Left forelimb (tissue), 1 donor: ENCODE measurements around the gene CENPM.
A peak's percentile ranks its signal among the peaks of the same experiment; 100 is the strongest.
"Not testable (repeated sequence)": the region's sequence is repeated elsewhere in the genome, so short reads cannot be mapped to it uniquely, and the experiment has no call there.

Source experiments
- DNase-seq: peaks from one replicate; pipeline ENCODE4 v3.0.0-alpha.2; 2018; ENCODE audit warnings: low spot score

Gene CENPM

DNA sequence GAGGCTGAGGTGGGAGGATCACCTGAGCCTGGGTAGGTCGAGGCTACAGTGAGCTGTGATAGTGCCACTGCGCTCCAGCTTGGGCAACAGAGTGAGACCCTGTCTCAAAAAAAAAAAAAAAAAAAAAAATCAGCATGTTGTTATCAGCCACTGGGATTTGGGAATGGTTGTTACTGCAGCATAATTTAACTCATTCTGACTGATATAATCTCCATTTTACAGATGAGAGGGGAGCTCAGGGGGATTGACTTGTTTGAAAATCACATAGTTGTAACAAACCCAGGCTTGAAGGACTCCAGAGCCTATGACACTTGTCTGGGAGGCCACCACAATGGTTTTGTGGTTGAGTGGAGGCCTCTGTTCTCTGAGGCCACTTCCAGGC, 19.3 kb upstream of the CENPM start:
- DNase-seq, result no peak

- DNase-seq, result no peak
Observed at GRCh38 chr22:41964112-41964491, 17.1 kb upstream of the CENPM start.

DNA sequence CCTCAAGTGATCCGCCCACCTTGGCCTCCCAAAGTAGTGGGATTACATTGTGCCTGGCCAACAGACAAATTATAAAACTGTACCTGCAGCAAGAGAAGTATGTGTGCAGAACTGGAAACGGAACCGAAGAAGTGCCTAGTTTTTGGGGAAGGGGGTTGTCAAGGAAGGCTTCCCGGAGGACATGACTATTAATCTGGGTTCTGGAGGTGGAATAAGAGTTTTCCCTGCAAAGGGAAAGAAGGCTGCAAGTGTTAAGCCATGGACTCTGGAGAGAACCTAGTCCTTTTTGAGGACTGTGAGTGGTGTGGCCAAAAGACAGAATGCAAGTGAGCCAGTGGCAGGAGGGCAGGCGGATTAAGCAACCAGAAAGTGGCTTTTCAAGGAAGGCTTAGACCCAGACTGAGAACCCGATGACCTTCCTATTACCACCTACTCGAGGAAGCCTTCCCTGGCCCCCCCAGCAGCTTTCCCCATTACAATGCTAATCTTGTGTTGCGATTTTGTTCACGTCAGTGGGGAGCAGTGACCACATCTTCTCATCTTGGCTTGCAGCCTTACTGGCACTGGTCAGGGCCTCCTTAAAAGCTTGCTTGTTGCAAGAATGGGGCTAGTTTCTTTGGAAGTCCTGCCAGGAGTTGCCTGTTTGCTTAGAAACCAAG, 16.6 kb upstream of the CENPM start:
- no peak for DNase-seq

DNA sequence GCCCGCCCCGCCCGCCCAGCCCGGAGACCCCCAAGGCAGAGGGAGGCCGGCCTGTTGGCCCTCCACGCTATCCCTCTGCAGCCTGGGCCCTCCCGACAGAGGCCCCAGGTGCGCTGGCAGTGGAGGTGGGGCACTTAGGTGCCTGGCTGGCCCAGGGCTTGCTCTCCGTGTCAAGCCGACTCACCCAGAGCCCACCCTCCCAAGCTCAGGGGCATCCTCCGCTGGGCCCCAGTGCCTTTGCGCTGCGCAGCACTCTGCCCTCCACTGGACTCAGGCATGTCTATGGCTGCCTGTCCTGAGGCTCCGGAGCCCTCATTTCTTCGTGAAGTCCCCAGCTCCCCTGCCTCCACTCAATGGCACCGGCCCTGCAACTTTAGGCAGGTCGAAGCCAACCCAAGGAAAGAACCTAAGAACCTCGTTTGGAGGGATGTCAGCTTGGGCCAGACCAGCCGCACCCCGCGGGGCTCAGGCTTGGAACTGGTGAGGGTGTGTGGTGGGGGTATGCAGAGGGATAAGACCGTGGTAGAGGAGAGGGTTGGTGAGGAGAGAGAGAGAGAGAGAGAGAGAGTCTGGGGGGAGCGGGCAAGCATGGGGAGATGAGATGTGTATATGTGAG, 11.1 kb upstream of the CENPM start:
- DNase-seq, result no peak

- DNase-seq, result no peak
Observed at GRCh38 chr22:41952713-41953112, 5.8 kb upstream of the CENPM start.

DNA sequence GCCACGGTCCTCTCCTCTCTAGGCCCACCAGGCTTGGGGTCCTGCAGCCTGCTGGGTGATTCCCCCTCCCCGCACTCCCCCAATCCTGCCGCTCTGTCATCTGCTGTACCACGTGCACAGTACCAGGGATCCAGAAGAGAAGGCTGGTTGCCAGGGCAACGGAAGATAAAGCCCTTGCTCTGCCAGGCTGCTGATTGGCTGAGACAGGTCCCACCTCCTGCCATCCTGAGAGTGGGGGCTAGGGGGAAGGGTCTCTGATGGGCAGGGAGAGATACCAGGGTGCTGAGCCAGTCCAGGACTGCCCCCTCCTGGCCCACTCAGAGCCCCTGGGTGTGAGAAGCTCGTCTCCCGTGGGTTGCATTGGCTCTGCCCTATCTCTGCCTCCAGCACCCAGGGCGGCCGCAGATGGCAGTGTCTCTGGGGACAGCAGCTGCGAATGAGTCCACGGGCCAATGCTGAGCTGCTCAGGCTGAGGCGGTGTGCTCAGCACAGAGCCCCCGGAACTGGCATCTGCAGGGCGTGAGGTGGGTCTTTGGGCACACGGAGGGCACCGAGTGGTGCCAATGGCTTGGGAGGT, 5.0 kb upstream of the CENPM start, which contains the start of gene SMIM45:
Gene SMIM45, plus strand, starts transcription at position 253 of the 577 bp plus-strand sequence.
- DNase-seq, result no peak

GRCh38 chr22:41949297-41949965, 2.5 kb upstream of the CENPM start:
- DNase-seq, result no peak

DNA sequence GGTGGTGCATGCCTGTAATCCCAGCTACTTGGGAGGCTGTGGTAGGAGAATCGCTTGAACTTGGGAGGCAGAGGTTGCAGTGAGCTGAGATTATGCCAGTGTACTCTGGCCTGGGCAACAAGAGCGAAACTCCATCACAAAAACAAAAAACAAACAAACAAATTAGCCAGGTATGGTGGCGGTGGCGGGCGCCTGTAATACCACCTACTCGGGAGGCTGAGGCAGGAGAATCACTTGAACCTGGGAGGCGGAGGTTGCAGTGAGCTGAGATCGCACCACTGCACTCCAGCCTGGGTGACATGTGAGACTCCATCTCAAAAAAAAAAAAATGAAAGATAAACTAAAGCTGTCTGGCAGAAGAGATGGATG, 2.0 kb upstream of the CENPM start:
- not testable (repeated sequence) for DNase-seq

- no peak for DNase-seq
Observed at GRCh38 chr22:41948142-41948541, 1.2 kb upstream of the CENPM start.

DNA sequence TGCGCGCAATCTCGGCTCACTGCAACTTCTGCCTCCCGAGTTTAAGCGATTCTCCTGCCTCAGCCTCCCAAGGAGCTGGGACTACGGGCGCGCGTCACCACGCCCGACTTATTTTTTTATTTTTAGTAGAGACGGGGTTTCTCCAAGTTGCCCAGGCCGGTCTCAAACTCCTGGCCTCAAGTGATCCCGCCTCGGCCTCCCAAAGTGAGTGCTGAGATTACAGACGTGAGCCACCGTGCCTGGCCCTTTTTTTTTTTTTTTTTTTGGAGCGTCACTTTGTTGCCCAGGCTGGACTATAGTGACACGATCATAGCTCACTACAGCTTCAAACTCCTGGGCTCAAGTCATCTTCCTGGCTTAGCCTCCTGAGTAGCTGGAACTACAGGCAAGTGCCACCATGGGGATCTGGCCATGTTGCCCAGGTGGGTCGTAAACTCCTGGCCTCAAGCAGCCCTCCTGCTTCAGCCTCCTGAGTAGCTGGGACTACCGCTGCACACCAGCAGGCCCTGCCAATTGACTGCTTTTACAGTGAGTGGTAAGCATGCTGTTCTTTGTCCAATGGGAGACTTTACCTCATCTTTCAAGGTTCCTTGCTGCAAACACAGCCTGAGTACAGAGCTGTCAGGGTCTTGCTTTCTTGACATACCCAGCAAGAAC, 600 bp upstream of the CENPM start:
- no peak for DNase-seq

DNA sequence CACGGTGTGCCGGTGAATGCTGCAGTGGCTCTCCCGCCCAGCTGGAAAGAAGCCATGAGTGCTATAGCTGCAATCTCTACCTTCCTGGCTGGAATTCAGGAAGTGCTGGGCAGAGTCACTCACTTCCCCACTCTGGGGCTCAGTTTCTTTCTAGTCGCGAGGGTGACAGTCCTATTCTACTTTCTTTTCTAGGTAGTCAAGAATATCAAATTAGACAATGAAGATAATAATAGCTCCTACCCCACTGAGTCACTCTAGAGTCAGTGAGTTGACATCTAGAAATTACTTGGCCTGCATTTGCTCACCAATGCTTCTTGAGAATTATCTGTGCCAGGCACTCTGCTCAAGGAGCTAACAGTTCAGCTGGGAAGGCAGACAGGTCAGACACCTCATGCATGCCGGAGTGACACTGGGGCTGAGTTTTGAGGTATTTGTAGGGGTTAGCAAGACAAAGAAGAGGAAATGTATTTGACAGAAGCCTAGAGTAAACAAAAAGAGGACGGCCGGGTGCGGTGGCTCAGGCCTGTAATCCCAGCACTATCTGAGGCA, 3.2 kb downstream of the CENPM start:
- DNase-seq, result no peak

DNA sequence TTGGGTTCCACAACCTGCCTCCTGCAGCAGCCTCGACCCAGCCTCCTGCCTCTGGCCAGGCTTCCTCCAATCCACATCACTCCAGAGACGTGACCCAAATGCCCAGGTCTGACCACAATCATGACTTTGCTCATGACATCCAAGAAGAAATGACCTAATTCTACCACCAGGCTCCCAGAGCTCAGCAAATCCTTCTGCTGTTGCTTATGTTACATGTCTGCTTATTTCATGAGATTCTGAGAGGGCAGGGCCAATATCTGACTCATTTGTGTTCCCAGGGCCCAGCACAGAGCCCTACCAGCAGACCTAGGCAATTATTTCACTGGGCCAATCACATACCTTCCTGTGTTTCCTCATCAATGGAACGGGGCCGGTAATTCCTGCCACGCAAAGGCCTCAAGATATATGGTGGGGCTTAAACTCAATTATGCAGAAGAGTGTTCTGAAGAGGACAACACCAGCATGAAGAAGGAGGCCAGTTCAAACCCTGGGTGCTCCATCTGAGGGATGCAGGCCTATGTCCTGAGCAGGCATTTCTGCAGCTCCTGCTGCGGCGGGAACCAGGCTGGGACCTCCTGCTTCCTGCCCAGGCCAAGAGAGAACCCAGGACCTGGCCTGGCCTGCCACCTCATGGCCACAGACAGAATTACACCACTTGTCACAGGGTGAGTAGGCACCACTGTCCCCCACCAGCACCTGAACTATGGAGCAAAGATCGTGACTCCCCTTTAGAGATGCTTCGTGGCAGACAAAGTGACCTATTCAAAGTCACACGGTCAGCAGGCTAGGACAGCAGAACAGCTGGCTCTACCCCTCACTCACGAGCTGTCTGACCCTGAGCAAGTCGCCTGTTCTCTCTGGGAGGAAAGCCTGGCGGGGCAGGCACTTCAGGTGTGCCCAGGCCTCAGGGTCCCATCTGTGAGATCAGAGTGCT, 5.9 kb downstream of the CENPM start:
- peak; percentile 89 for DNase-seq

- no peak for DNase-seq
Observed at GRCh38 chr22:41939981-41940831, 6.7 kb downstream of the CENPM start.

GRCh38 chr22:41936894-41937169, 10.1 kb downstream of the CENPM start:
- no peak for DNase-seq

DNA sequence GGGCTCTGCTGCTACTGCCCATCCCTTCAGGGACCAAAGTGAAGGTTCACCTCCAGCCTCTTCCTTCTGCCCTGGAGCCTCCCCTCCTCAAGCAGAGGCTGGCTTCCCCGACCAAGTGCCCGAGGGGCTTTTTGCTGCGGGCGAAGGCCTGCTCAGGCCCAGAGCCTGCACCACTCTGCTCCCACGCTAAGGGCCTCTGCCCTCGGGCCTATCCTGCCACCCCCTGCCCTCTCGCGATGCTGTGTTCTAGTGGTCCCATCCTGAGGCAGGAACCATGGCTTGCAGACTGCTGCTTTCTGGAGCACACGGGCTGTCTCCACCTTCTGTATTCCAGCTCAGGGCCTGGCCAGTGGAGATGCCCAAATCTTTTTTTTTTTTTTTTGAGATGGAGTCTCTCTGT, 11.4 kb downstream of the CENPM start:
- no peak for DNase-seq

DNA sequence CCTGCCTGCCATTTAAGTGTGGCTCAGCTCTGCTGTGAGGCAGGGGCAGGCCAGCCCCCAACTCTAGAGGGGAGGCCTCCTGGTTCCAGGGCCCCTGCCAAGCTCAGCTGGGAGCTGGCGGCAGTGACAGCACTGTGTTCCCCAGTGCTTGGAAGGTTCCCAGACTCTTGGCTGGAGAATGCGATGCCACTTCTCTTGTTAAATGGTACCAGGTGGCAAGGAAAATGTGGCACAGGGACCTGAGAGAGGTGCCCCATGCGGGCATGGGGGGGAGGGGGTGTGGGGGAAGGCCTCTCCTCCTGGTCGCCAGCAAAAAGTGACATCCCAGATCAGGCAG, 12.0 kb downstream of the CENPM start:
- no peak for DNase-seq

DNA sequence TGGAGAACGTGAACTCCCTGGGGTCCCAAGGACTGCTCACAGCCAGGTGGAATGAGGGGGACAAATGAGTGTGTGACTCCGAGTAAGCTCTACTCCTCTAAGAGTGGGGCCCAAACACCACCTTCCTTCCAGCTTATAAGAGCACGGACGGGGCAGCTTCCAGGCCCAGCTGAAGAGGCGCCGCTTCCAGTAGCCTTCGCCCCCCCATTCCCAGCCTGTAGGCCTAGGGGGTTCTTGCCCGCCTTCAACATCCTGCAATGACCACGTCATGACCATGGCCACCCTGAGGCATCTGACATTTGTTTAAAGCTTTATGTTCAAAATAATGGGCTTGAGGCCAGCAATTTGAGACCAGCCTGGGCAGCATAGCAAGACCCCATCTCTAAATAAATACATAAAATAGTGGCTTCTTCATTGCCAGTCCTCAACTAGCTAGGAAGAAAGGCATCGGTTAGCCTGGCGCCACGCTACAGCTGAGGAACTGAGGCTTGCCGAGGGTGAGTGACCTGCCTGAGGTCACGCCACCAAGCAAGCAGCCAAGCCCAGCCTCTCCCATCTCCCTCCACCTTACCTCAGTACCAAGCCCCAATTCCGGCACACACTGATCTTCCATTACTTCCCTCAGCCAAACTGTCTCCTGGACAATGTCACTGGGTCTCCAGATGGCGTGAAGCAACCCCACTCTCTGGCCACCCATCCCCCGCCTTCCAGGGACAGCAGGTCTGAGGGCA, 12.5 kb downstream of the CENPM start:
- no peak for DNase-seq

- DNase-seq, result no peak
Observed at GRCh38 chr22:41933411-41934177, 13.4 kb downstream of the CENPM start.

GRCh38 chr22:41932353-41932752, 14.6 kb downstream of the CENPM start:
- no peak for DNase-seq
